ENCODE measurements around the gene UNC80. TPM values are rescaled to one million over a fixed set of nuclear protein-coding genes. Genes with fewer than 3 reads are reported as not detected.

Gene UNC80
- total RNA-seq, 2 donors from 2014 or later, result 3.6 to 8.6 TPM

GRCh38 chr2:209938906-209939305 is 167.3 kb downstream of the UNC80 start:
- WGBS, result 71% methylated on average over 1 of the region's 1 CpG

GRCh38 chr2:209940936-209941335 is 169.3 kb downstream of the UNC80 start:
- H3K36me3 ChIP-seq, result no peaks in the 10 kb centered on the region
- 60% methylated on average over 6 of the region's 6 CpGs for WGBS
- TF ChIP-seq POLR2A (IDR thresholded peaks at IDR 0.05) (no peak), CTCF (IDR thresholded peaks at IDR 0.05) (no peak), POLR2AphosphoS5 (IDR thresholded peaks at IDR 0.05) (no peak)
- intact Hi-C loops (cut with DNase I), result no loop called here
- no peak overlapping the region for H3K4me3 ChIP-seq
- H3K4me1 ChIP-seq (replicated peaks), result no peaks in the 10 kb centered on the region
- H3K27me3 ChIP-seq (replicated peaks; ENCODE audit: insufficient read depth), result no peaks in the 10 kb centered on the region
- DNase-seq (ENCODE audit: low spot score), result no peak
- no peaks in the 10 kb centered on the region for H3K9me3 ChIP-seq
- no peak overlapping the region for H3K27ac ChIP-seq

More at GRCh38 chr2:209938906-209939305, 167.3 kb downstream of the UNC80 start:
- no peaks in the 10 kb centered on the region for H3K4me1 ChIP-seq (replicated peaks)
- TF ChIP-seq POLR2AphosphoS5 (IDR thresholded peaks at IDR 0.05) (no peak), CTCF (IDR thresholded peaks at IDR 0.05) (no peak), POLR2A (IDR thresholded peaks at IDR 0.05) (no peak)
- H3K36me3 ChIP-seq, result no peaks in the 10 kb centered on the region
- no peak overlapping the region for H3K27ac ChIP-seq
- DNase-seq (ENCODE audit: low spot score), result no peak
- intact Hi-C loops (cut with DNase I), result no loop called here
- H3K27me3 ChIP-seq (replicated peaks; ENCODE audit: insufficient read depth), result no peaks in the 10 kb centered on the region
- no peaks in the 10 kb centered on the region for H3K9me3 ChIP-seq
- no peak overlapping the region for H3K4me3 ChIP-seq

GRCh38 chr2:209942426-209942825 is 170.8 kb downstream of the UNC80 start:
- no peak overlapping the region for H3K4me3 ChIP-seq
- H3K27ac ChIP-seq, result no peak overlapping the region
- H3K9me3 ChIP-seq, result no peaks in the 10 kb centered on the region
- no peaks in the 10 kb centered on the region for H3K4me1 ChIP-seq (replicated peaks)
- 95% methylated on average over 2 of the region's 2 CpGs for WGBS
- no peak for DNase-seq (ENCODE audit: low spot score)
- TF ChIP-seq POLR2AphosphoS5 (IDR thresholded peaks at IDR 0.05) (no peak), POLR2A (IDR thresholded peaks at IDR 0.05) (no peak), CTCF (IDR thresholded peaks at IDR 0.05) (no peak)
- no peaks in the 10 kb centered on the region for H3K27me3 ChIP-seq (replicated peaks; ENCODE audit: insufficient read depth)
- intact Hi-C loops (cut with DNase I), result no loop called here
- H3K36me3 ChIP-seq, result no peaks in the 10 kb centered on the region

DNA sequence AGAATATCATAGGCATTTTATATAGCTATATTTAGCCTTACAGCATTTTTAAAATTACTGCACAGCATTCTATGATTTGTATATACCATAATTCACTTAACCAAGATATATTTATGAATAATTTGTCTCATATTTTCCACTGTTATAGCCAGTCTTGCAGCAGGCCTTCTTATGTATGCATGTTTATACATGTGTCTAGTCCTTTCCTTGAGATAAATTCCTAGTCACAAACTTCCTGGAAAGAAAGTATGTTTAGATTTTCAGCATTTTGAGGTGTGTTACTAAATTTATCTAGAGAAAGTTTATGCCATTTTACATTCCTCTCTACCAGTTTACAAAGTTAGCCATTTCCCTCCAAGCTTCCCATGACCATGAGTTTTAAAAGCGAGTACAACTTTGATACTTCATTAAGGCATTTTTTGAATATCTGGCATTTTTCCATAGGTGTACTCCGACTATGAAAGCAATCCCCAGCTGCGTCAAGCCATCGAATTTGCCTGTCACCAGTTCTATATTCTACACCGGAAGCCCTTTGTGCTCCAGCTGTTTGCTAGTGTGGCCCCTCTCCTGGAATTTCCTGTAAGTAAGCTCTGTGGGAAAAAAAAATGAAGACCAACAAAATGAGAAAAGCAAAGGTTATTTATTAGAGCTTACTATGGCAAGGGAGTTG is 171.4 kb downstream of the UNC80 start:
- 42% methylated on average over 5 of the region's 5 CpGs for WGBS
- H3K4me1 ChIP-seq (replicated peaks), result no peaks in the 10 kb centered on the region
- intact Hi-C loops (cut with DNase I), result no loop called here

More for the DNA sequence above, 171.4 kb downstream of the UNC80 start:
- Histone ChIP-seq H3K9me3 (no peaks in the 10 kb centered on the region), H3K27me3 (replicated peaks; ENCODE audit: insufficient read depth) (no peaks in the 10 kb centered on the region), H3K36me3 (no peaks in the 10 kb centered on the region), H3K4me3 (no peak overlapping the region), H3K27ac (no peak overlapping the region)
- TF ChIP-seq POLR2A (IDR thresholded peaks at IDR 0.05) (no peak), POLR2AphosphoS5 (IDR thresholded peaks at IDR 0.05) (no peak), CTCF (IDR thresholded peaks at IDR 0.05) (no peak)
- no peak for DNase-seq (ENCODE audit: low spot score)

Data from prostate gland (tissue), 2 donors.